ENCODE results near the gene GATAD2A.
"Not testable (repeated sequence)": the region's sequence is repeated elsewhere in the genome, so short reads cannot be mapped to it uniquely, and the experiment has no call there.

GATAD2A gene, protein sequence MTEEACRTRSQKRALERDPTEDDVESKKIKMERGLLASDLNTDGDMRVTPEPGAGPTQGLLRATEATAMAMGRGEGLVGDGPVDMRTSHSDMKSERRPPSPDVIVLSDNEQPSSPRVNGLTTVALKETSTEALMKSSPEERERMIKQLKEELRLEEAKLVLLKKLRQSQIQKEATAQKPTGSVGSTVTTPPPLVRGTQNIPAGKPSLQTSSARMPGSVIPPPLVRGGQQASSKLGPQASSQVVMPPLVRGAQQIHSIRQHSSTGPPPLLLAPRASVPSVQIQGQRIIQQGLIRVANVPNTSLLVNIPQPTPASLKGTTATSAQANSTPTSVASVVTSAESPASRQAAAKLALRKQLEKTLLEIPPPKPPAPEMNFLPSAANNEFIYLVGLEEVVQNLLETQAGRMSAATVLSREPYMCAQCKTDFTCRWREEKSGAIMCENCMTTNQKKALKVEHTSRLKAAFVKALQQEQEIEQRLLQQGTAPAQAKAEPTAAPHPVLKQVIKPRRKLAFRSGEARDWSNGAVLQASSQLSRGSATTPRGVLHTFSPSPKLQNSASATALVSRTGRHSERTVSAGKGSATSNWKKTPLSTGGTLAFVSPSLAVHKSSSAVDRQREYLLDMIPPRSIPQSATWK

GRCh38 chr19:19404879-19405860 lies at the start of gene GATAD2A:
Gene GATAD2A (plus strand): TSS chr19:19405675. CDS start chr19:19465346, 59,671 bp downstream.
- DNase-seq (ENCODE audit: low spot score) = peak; percentile 94

DNA sequence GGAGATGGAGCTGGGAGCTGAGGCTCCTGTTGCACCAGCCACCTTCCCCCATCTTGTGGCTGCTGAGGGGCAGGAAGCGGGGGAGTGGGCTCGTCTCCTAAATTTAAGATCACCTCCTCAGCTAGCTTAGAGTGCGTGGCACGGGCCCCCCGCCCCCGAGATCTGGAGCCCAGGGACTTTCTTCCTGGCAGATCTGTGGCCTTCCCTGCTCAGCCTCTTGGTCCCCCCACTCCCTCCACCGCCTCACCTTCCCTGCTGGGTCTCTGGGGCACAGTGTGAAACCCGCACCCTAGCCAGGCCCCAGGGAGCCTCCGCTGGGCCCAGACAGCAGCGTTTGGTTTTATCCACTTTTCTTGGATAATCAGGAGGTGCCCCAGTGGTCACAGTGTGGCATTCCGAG lies 49.0 kb upstream of the GATAD2A start:
- no peak for DNase-seq (ENCODE audit: low spot score)

- DNase-seq (ENCODE audit: low spot score) = no peak
These were observed 48.4 kb upstream of the GATAD2A start for GRCh38 chr19:19356901-19357566.

GRCh38 chr19:19361075-19361594 lies 44.3 kb upstream of the GATAD2A start:
- DNase-seq (ENCODE audit: low spot score) = peak; percentile 83

DNA sequence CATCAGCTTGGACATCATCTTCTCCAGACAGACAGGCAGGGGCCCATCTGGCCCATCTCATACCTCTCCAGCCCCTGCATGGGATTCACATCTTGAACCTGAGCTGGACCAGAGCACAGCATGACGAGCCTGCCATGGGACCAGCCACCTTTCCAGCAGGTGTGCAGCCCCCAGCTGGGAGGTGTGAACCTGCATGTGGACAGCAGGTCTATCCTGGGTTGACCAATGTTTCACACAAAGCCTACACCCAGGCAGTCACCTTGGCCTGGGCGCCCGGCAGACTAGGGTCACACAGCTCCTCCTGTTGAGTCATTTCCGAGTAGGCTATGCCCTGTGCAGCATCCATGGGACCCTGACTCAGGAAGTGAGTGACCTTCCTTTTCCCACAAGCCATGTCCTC lies 43.4 kb upstream of the GATAD2A start:
- DNase-seq (ENCODE audit: low spot score) = no peak

DNA sequence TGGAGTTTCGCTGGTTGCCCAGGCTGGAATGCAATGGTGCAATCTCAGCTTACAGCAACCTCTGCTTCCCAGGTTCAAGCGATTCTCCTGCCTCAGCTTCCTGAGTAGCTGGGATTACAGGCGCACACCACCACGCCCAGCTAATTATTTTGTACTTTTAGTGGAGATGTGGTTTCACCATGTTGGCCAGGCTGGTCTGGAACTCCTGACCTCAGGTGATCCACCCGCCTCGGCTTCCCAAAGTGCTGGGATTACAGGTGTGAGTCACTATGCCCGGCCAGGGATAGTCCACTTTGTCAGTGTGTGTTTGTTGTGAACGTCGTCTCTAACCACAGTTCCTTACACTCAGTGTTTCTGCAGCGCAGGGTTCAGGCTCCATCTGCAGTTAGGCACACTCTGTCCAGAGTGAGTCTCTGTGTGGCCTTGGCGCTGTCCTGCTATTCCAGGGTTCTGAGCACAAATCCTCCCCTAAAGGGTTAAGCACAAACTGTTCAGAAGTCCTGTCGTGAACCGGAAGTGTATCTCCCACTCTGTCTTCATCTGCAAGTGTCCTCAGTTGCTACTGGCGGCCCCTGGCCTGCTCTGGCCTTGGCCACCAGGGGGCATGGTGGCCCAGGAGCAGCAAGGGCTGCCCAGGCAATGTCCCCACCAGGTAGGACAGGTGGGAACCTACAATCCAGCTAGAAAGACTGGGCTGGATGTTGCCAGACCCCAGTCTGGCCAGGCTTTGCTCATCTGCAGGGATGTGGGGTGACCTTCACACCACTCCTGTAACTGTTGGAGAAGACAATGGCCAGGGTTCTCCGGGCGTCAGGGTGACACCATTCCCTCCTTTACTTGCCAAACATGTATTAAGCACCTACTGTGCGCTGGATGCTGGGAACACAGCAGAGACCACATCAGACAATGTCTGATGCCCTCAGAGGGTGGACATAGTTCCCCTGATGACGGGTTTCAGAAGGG lies 38.8 kb upstream of the GATAD2A start:
- peak; percentile 76 for DNase-seq (ENCODE audit: low spot score)

DNA sequence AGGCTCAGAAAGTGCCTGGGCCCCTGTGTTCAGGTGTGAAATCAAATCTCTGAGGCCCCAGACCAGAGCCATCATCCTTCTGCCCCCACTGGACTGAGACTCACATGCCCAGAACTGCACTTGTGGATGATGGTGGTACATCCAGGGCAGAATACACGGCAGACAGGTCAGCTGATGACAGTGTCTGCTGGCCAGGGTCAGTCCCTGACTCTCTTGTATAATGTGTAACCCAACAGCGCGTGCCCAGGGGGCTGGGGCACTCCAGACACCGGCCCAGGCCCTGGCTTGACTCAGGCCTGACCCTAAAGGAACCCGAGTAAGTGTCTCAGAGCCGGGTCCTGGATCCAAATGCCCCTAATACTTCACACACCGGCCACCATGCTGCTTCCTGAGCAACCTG lies 37.4 kb upstream of the GATAD2A start:
- DNase-seq (ENCODE audit: low spot score) = no peak

- no peak for DNase-seq (ENCODE audit: low spot score)
These were observed 34.4 kb upstream of the GATAD2A start for GRCh38 chr19:19371059-19371458.

DNA sequence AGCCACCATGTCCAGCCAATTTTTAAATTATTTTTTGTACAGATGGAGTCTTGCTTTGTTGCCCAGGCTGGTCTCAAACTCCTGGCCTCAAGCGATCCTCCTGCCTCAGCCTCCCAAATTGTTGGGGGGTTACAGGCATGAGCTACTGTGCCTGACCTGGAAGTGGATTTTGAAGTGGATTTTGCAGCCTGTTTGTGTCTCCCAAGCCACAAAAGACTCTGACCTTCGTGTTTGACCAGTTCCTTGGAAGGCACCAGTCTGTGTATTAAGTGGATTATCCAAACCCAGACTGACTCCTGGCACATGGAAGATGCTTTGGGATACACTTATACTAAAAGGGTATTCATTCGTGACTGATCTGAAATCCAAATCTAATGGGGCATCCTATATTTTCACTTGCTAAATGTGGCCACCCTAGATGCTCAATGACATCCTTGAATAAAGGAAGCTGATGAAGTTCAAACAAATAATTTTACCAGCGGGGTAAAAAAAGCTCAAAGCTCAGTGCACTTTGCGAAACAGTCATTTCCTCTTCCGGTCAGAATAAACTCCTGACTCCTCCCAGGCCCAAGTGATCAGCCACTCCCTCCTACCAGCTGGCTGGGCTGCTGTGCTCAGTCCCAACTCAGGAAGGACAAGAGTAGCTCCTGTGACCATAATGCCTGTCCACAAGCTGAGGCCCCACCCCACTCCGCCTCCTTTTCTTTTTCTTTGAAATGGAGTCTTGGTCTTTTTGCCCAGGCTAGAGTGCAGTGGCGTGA lies 32.6 kb upstream of the GATAD2A start:
- DNase-seq (ENCODE audit: low spot score) = peak; percentile 66

DNA sequence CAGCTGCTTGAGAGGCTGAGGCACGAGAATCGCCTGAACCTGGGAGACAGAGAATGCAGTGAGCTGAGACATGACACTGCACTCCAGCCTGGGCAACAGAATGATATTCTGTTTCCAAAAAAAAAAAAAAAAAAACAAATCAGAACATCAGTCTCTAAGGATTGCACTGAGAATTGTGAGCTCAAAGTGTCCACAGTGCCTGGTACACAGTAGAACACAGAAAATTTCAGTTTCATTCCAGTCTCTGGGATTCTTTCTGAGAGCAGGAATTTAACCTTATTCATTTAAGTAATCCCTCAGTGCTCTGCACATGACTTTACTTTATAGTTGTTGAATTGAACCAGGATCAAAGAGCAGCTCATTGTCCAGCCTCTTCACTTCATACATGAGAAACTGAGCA lies 25.9 kb upstream of the GATAD2A start:
- no peak for DNase-seq (ENCODE audit: low spot score)

DNA sequence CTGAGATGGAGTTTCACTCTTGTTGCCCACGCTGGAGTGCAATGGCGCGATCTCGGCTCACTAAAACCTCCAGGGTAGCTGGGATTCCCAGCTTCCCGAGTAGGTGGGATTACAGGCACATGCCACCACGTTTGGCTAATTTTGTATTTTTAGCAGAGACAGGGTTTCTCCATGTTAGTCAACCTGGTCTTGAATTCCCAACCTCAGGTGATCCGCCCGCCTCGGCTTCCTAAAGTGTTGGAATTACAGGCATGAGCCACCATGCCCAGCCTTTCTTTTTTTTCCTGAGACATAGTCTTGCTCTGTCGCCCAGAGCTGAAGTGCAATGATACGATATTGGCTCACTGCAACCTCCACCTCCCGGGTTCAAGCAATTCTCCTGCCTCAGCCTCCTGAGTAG lies 25.2 kb upstream of the GATAD2A start:
- DNase-seq (ENCODE audit: low spot score) = not testable (repeated sequence)

DNA sequence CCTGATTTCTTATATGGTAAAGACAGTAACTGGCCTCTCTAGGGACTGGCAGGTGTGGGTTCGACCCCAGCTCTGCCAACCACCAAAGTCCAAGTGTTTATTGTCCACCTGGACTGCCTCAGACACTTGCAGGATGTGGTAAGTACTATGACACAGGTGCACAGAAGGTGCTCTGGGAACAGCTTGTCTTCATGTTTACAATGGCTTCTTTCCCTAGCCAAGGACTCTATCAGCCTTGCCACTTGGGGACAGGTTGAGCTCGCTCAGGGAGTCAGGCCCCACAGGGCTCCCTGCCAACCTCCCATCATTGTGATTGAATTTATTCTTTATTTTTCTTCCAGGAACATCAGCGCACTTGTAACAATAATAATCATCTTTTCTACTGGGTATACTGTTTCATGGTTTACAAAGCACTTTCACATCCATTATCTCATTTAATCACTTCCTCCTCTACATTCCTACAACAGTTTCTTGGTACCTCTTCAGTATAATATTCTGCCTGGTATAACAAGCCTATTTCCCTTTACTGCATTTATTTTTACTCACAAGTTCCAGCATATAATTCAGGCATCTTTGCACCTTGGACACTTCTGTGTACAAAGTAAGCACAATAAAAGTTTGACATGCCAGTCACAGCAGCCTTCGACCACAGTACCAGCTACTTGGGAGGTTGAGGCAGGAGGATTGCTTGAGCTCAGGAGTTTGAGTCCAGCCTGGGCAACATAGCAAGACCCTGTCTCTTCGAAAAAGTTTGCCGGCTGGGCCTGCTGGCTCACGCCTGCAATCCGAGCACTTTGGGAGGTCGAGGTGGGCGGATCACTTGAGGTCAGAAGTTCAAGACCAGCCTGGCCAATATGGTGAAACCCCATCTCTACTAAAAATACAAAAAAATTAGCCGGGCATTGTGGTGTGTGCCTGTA lies 24.2 kb upstream of the GATAD2A start:
- DNase-seq (ENCODE audit: low spot score) = no peak

DNA sequence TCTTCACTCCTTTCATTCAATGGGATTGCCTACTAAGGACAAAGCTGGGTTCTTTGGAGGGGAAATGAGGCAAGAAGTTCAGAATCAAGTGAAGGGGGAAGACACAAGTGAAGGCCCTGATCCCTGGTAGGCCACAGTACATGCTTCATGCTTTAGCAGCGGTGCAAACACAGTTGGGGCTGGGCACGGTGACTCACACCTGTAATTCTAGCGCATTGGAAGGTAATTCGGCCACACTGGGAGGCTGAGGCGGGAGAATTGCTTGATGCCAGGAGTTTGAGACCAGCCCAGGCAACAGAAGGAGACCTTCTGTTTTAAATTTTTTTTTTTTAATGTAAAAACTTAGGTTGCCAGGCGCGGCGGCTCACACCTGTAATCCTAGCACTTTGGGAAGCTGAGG lies 23.4 kb upstream of the GATAD2A start:
- no peak for DNase-seq (ENCODE audit: low spot score)

DNA sequence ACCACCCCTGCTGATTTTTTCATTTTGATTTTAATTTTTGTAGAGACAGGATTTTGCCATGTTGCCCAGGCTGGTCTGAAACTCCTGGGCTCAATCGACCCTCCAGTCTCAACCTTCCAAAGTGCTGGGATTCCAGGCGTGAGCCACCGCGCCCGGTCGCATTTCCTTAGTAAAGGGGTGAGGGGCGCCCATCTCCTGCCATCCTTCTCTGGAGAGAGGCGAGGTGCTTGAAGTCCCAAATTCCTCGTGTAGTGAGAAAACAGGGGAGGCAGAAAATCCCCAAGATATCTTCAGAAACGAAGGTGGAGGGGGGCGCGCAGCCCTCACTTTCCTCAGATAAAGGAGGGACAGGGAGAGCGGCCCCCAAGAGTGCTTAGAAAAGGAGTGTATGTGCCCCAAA lies 21.0 kb upstream of the GATAD2A start:
- DNase-seq (ENCODE audit: low spot score) = no peak

DNA sequence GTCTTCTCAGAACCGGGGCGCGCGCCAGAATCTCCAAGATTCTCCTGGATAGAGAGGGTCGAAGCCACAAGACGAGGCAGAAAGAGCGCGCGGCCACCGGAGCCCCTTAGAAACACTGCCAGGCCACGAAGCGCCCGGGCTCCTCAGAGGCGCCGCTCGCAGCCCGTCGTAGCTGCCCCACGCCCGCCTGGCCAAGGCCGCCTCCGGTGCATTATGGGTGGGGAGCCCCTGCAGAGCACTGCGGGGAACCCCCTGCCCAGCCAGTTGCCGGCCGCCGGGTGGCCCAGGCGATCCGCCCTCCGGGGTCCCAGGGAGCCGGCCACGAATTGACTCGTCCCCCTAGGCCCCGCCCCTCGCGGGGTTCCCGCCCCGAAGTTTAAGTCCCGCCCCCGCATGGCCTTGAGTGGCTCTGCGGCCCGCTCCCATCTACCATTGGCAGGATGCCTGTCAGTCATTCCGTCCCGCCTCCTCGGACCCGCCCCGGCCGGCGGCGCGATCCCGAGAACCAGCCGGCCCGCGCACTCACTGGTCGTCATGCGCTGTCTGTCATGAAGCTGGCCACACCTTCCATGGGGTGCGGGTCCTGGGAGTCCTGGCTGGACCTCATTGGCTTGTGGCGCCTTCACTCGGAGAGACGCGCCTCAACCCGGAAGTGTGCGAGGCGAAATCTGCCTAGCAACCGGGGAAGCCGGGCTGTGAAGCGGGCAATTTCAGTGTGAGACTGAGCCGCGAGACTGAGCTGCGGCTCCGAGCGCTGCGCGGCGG lies 20.2 kb upstream of the GATAD2A start:
- DNase-seq (ENCODE audit: low spot score) = peak; percentile 100

GRCh38 chr19:19385896-19386869 lies 19.3 kb upstream of the GATAD2A start:
- DNase-seq (ENCODE audit: low spot score) = no peak

DNA sequence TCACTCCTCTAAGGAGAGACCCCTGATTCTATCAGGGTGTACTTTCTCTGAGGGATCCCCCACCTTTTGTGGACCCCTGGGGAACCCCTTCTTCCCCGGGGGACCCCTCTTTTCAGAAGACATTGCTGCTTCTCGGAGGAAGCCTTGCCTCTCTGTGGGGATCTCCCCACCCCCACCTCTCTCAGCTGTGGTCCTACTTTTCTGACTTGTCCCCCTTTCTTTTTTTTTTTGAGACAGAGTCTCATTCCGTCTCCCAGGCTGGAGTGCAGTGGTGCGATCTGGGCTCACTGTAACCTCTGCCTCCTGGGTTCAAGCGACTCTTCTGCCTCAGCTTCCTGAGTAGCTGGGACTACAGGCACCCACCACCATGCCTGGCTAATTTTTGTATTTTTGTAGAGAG lies 18.4 kb upstream of the GATAD2A start:
- no peak for DNase-seq (ENCODE audit: low spot score)

Data from activated CD4-positive, alpha-beta T cell treated with anti-CD3 and anti-CD28 coated beads, Interleukin-2, Interleukin-4, amounts not matched to agents 100 ng/mL and 50 ng/mL, durations not matched to agents 16 hours and 8 hours (primary cell).